22Rv1 (cell line): ENCODE results near the gene CCDC34.

Source experiments
- CTCF ChIP-seq: fragments of 450-650 bp; IDR thresholded peaks from 2 replicates; pipeline ENCODE4 v1.5.1; 2017; ENCODE audit warnings: mild to moderate bottlenecking
- ZFX ChIP-seq: fragments of 450-650 bp; IDR thresholded peaks from 2 replicates; pipeline ENCODE4 v1.6.1; 2017; ENCODE audit warnings: antibody characterized with exemption, borderline replicate concordance

DNA sequence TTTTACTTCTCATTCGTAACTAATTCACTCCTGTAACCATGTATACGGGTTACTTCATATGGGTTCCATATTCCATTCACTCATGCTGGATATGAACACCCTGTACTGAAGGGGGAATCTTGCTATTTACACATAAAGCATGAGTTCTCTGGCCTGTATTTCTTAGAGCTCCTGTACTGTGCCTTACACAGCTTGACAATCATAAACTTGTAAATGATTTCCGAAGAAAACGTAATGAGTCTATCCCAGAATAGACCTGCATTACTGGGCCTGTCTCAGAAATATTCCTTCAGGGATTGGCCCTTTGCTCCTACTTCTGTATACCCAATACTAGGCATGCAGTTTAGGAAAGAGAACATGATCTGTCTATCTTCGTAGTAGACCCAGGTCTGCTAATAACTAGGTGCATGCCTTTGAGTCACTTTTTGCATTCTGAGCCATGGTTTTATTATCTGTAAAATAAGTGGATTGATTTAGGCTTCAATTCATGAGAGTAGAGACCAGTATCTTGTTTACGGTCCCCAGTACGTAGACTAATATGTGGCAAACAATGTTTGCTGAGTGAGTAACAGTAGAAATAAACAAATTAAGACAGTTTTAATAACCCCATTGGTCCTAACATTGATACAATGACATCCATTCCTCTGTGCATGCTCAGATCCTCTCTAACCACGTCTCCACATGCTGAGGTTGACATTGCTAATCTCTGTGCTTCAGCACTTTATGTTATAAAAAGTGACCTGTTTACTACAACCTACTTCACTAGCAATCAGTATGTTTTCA lies 1.2 kb downstream of the CCDC34 start:
- TF ChIP-seq CTCF (no peak), ZFX (no peak)
